ENCODE data around the gene PSMB2.

GRCh38 chr1:35574125-35574654 is 67.1 kb downstream of the PSMB2 start:
- TF ChIP-seq CTCF (IDR thresholded peaks at IDR 0.05; ENCODE audit: insufficient read depth, low read depth, low read length) (no peak), EZH2 (IDR thresholded peaks at IDR 0.05; ENCODE audit: insufficient read depth, low read length) (no peak)

Measured in astrocyte (in vitro differentiated cells and primary cell).